GM12878 (cell line): ENCODE data around the gene NET1. TPM values are rescaled to one million over a fixed set of nuclear protein-coding genes. Genes with fewer than 3 reads are reported as not detected.

Experiments used
- ATAC-seq: fragments of 200-7000 bp; cut with Tn5 transposase; 3 replicates; pipeline ENCODE4 v1.9.1; 2020; ENCODE audit warnings: mild to moderate bottlenecking, moderate library complexity
- BruUV-seq: library from RNA; stranded (reverse); fragments of 400-500 nt; replicated peaks from 2 replicates; lab custom pipeline; 2021; lab: Mats Ljungman, UMichigan
- CTCF ChIA-PET: fragments of 300-600 bp; sonication (Branson Sonifier 250); formaldehyde crosslinking; extraction: SDS; loops from one replicate; lab custom pipeline; 2021; ENCODE audit warnings: inconsistent platforms; lab: Yijun Ruan, JAX
- POLR2A ChIA-PET: fragments of 350-600 bp; formaldehyde crosslinking; extraction: SDS; loops from one replicate; lab custom pipeline; 2021; ENCODE audit warnings: inconsistent platforms; lab: Charles Lee
- RAD21 ChIA-PET: fragments of 300-600 bp; sonication (Branson Sonifier 250); formaldehyde crosslinking; loops from one replicate; lab custom pipeline; 2023; ENCODE audit warnings: antibody characterized with exemption; ENCODE audit not compliant: unreplicated experiment; lab: Charles Lee
- SMC1A ChIA-PET: fragments of 300-600 bp; sonication (Branson Sonifier 250); formaldehyde crosslinking; loops from one replicate; lab custom pipeline; 2023; ENCODE audit not compliant: unreplicated experiment, uncharacterized antibody; lab: Charles Lee
- DNase-seq: peaks from one replicate; pipeline ENCODE4 v3.0.0-alpha.2; 2011; ENCODE audit warnings: low read depth, low spot score
- FAIRE-seq: peaks from 3 replicates; lab custom pipeline; 2011; peaks lifted over from hg19 to GRCh38; lab: Jason Lieb, UNC
- H2AFZ ChIP-seq: 2 replicates; pipeline ENCODE4 v1.6.0; 2011; ENCODE audit warnings: low read depth, low read length, control low read depth; ENCODE audit not compliant: control insufficient read depth
- H3K27ac ChIP-seq: 2 replicates; pipeline ENCODE4 v1.5.1; 2011; ENCODE audit warnings: control low read depth; ENCODE audit not compliant: control insufficient read depth, insufficient read depth
- H3K27me3 ChIP-seq, 2 experiments: replicated peaks in 1 of 2; 2 replicates each; pipeline versions ENCODE4 v1.6.0 to v1.6.1; 2011; ENCODE audit warnings: low read length in 1 of 2; ENCODE audit not compliant: control insufficient read depth in 2 of 2, insufficient read depth in 2 of 2
- H3K36me3 ChIP-seq, 2 experiments: 2 replicates each; pipeline ENCODE4 v1.5.1; 2011; ENCODE audit warnings: low read length in 1 of 2; ENCODE audit not compliant: control insufficient read depth in 2 of 2, insufficient read depth in 2 of 2
- H3K4me1 ChIP-seq: 2 replicates; pipeline ENCODE4 v1.6.1; 2011; ENCODE audit warnings: mild to moderate bottlenecking, low read length, moderate library complexity, mixed read lengths; ENCODE audit not compliant: control insufficient read depth, insufficient read depth
- H3K4me2 ChIP-seq: 2 replicates; pipeline ENCODE4 v1.6.0; 2011; ENCODE audit warnings: control low read depth; ENCODE audit not compliant: control insufficient read depth, insufficient read depth
- H3K4me3 ChIP-seq: fragments of 200-600 bp; sonication (generic); 2 replicates; pipeline ENCODE4 v1.5.1; 2016
- H3K79me2 ChIP-seq: 2 replicates; pipeline ENCODE4 v1.6.0; 2011; ENCODE audit warnings: low read length; ENCODE audit not compliant: control insufficient read depth, insufficient read depth
- H3K9ac ChIP-seq: 2 replicates; pipeline ENCODE4 v1.8.0; 2011; ENCODE audit warnings: low read length, control low read depth, mixed read lengths; ENCODE audit not compliant: control insufficient read depth, insufficient read depth
- H3K9me3 ChIP-seq: replicated peaks from 3 replicates; pipeline ENCODE4 v1.5.1; 2011; ENCODE audit warnings: mild to moderate bottlenecking, low read length; ENCODE audit not compliant: control insufficient read depth, insufficient read depth
- H4K20me1 ChIP-seq: 2 replicates; pipeline ENCODE4 v1.6.0; 2011; ENCODE audit not compliant: control insufficient read depth, insufficient read depth
- BHLHE40 ChIP-seq, 2 experiments: fragments of 450-650 bp in 1 of 2; IDR thresholded peaks; 2 replicates each; pipeline ENCODE4 v1.6.1; 2011 to 2017; ENCODE audit warnings: low read depth in 2 of 2, borderline replicate concordance in 1 of 2, improper control_type of control experiment in 1 of 2, low read length in 1 of 2, mild to moderate bottlenecking in 1 of 2
- BMI1 ChIP-seq: fragments of 450-650 bp; IDR thresholded peaks from 2 replicates; pipeline ENCODE4 v1.6.1; 2016; ENCODE audit warnings: mild to moderate bottlenecking, moderate library complexity, borderline replicate concordance
- CBX5 ChIP-seq: sonication (generic); IDR thresholded peaks from 2 replicates; pipeline ENCODE4 v1.6.1; 2016; ENCODE audit warnings: low read depth, moderate library complexity, mild to moderate bottlenecking, inconsistent platforms
- ELK1 ChIP-seq: IDR thresholded peaks from 2 replicates; pipeline ENCODE4 v1.6.1; 2012; ENCODE audit warnings: low read depth, low read length, improper control_type of control experiment
- FOXM1 ChIP-seq: IDR thresholded peaks from 2 replicates; pipeline ENCODE4 v1.6.1; 2012; ENCODE audit warnings: low read depth, mild to moderate bottlenecking, inconsistent platforms, low read length, moderate library complexity
- HDAC2 ChIP-seq: fragments of 200-600 bp; sonication (generic); IDR thresholded peaks from 2 replicates; pipeline ENCODE4 v1.6.1; 2017
- NBN ChIP-seq: fragments of 450-650 bp; IDR thresholded peaks from 2 replicates; pipeline ENCODE4 v1.6.1; 2016
- PAX5 ChIP-seq: IDR thresholded peaks from 2 replicates; pipeline ENCODE4 v1.6.1; 2011; ENCODE audit warnings: low read depth, low read length, borderline replicate concordance
- REST ChIP-seq: IDR thresholded peaks from 2 replicates; pipeline ENCODE4 v1.6.1; 2012; ENCODE audit warnings: mild to moderate bottlenecking, low read depth, low read length
- SKIL ChIP-seq: fragments of 450-650 bp; IDR thresholded peaks from 2 replicates; pipeline ENCODE4 v1.6.1; 2017; ENCODE audit warnings: mild to moderate bottlenecking, low read depth, inconsistent platforms; ENCODE audit not compliant: poor library complexity, severe bottlenecking
- SREBF1 ChIP-seq: IDR thresholded peaks from 2 replicates; pipeline ENCODE4 v1.6.1; 2012; ENCODE audit warnings: mild to moderate bottlenecking, low read length
- TARDBP ChIP-seq: IDR thresholded peaks from 2 replicates; pipeline ENCODE4 v1.6.1; 2016; ENCODE audit warnings: borderline replicate concordance
- ZBTB33 ChIP-seq: fragments of 450-650 bp; IDR thresholded peaks from 2 replicates; pipeline ENCODE4 v1.6.1; 2017; ENCODE audit warnings: mild to moderate bottlenecking
- WGBS: methylation state at CpG from one replicate; pipeline ENCODE4 v1.1.6; 2016; ENCODE audit warnings: low lambda C conversion rate; ENCODE audit not compliant: insufficient replicate concordance, insufficient coverage; ENCODE audit errors: missing lambda C conversion rate; 5-methylcytosine and 5-hydroxymethylcytosine counted together
- in situ Hi-C: fragments of 300-500 bp; cut with MboI; formaldehyde crosslinking; loops from 9 replicates; pipeline ENCODE4 v1.14.3; 2018; ENCODE audit warnings: mixed read lengths
- intact Hi-C: fragments of 100-400 bp; cut with micrococcal nuclease; formaldehyde crosslinking; loops from one replicate; pipeline ENCODE4 v1.14.2; 2022; ENCODE audit not compliant: unreplicated experiment
- polyA plus RNA-seq, 11 experiments: library from polyadenylated mRNA; depleted of rRNA in 4 of 11; unstranded in 6 of 11; stranded (reverse) in 5 of 11; fragments of >200 nt; fragmentation: Nextera tagmentation in 4 of 11; fragmentation: Illumina TruSeq in 1 of 11; extraction: Ambion mirVana in 4 of 11; extraction: Trizol in 1 of 11; gene quantifications; 1 replicate in 1 of 11; 2 replicates in 10 of 11; pipeline versions ENCODE4 v1.2.1 to v1.2.3, GENCODE V29; 2011 to 2016; ENCODE audit warnings: inconsistent platforms in 2 of 11, missing spikeins in 2 of 11, low read depth in 1 of 11
- total RNA-seq, 4 experiments: library from RNA; depleted of rRNA in 3 of 4; stranded (reverse); fragments of >200 nt in 3 of 4; fragmentation: Illumina TruSeq in 1 of 4; extraction: Trizol in 1 of 4; gene quantifications; 2 replicates each; pipeline versions ENCODE4 v1.2.1 to v1.2.3, GENCODE V29; 2013 to 2021

NET1 gene
- total and polyA plus RNA-seq, 10 of the 15 experiments (the other 5 are each of a cell fraction or from before 2014, with no cell fraction given): 6.5 to 22.7 (median 18.4) TPM

- DNase-seq (no peak), FAIRE-seq (no peak), ATAC-seq (no peak)
- in situ Hi-C loops (no loop called here), intact Hi-C loops (no loop called here)
- Histone ChIP-seq H3K4me2 (no peak overlapping the region), H4K20me1 (no peaks in the 10 kb centered on the region), H2AFZ (no peak overlapping the region), H3K27ac (no peak overlapping the region), H3K9ac (no peak overlapping the region), H3K9me3 (no peaks in the 10 kb centered on the region), H3K4me3 (no peak overlapping the region), H3K36me3 (no peaks in the 10 kb centered on the region), H3K27me3 (peaks cover 0 to 7% of the 10 kb centered on the region in 2 experiments; a peak in 3 of 4 replicates), H3K4me1 (no peaks in the 10 kb centered on the region), H3K79me2 (no peaks in the 10 kb centered on the region)
- SMC1A ChIA-PET: no interaction called here
- RAD21 ChIA-PET: no interaction called here
- no peak for TF ChIP-seq ELK1
- no peak for TF ChIP-seq TARDBP
- no peak for TF ChIP-seq PAX5
- TF ChIP-seq NBN: no peak
- TF ChIP-seq SKIL: no peak
- no peak for TF ChIP-seq HDAC2
- TF ChIP-seq BHLHE40 (IDR thresholded peaks at IDR 0.05; ENCODE audit: borderline replicate concordance in 1 of 2, low read depth in 2 of 2, low read length in 1 of 2): no peak
- TF ChIP-seq BMI1: no peak
- no peak for TF ChIP-seq SREBF1
- no peak for TF ChIP-seq REST
- TF ChIP-seq CBX5: no peak
- no peak for TF ChIP-seq FOXM1
- TF ChIP-seq ZBTB33: no peak
- no TSS peak for BruUV-seq
- CTCF ChIA-PET: interaction anchor here (0.6 kb wide), 1 partner anchor 161 kb away, joined by 3 read pairs; no protein-coding TSS in a partner anchor
- POLR2A ChIA-PET: no interaction called here
- 54% methylated on average over 18 of the region's 18 CpGs for WGBS
These were observed 95.8 kb downstream of the NET1 start for GRCh38 chr10:5508161-5508604.
